EL (cell line): ENCODE measurements around the gene CDNF.
"Not testable (repeated sequence)": the region's sequence is repeated elsewhere in the genome, so short reads cannot be mapped to it uniquely, and the experiment has no call there.

Experiments
- DNase-seq: peaks from one replicate; pipeline ENCODE4 v3.0.0-alpha.2; 2016

Gene CDNF

DNA sequence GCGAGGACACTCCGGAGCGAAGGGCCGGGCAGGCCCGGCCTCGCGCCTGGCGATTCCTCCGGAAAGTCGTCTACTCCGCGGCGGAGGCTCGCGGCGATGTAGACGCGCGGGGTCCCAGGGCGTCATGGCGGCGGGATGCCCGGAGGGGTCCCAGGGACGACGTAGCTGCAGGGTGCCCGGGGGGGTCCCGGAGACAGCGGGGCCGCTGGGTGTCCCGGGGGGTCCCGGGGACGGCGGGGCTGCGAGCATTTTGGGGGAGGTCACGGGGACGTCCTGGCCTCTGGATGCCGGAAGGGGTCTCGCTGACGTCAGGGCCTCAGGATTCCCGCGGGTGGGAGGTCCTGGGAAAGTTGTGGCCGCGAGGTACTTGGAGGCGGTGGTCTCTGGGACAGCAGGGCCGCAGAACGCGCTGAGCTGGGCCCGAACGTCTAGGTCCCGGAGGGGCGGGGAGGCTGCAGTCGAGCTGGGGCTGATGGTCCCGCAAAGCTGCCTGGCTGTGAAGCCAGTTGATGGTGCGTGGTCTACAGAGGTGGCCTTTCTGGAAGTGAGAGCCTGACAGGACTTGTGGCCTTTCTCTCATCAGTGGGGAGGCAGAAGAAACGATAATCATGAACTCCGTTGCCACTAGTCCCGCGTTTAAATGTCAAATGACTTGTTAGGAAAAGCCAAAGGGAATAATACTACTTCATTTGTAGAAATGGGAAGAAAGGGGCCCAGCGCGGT is 906 bp upstream of the CDNF start:
- peak; percentile 24 for DNase-seq

DNA sequence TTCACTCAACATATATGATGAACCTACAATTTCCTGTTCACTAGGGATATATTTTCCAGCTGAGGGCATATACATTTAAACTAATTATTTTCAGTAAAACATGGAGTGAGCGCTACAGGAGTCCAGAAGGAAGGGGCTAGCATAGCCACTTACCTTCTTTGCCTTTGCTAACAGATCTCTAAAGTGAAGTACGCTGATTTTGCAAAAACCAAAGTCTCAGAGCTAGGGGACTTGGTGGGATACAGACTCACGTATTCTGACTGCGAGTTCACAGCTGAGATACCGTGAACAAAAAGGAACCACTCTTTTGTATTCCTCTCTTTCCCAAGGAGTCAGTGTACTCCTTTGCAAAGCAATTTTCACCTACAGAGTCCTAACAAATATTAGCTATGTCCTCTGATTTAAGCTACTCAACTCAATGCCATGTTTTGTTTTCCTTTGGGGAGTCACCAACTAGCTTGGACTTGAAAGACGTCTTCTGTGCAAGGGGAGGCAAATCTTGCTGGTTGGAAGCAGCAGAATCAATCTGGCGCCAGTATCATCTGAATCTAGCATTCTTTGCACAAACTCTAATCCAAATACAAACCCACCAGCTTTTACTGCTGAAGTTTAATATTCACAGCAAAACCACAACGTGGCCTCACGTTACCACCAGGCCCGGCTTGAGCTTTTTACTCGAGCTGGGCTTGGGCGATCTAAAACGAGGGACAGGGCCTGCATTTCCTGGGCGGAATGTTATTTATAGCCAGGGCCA is 657 bp downstream of the CDNF start:
- DNase-seq = no peak

DNA sequence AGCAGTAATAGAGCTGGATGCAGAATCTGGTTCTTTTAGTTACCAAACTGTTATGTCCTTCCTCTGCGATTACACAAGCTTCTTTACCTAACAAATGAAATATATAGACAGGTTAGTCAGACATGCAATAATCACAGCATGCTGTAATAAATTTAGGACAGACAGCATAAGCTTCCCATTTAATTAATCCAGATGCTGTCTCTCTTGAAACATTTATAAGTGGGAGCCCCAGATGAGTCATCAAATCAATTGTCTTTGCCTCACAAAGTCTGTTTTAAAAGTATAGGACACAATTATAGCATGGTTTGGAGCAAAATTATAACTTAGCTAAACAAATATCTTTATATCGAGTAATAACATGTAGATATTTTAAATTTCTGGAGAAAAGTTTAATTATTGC is 1.6 kb downstream of the CDNF start:
- no peak for DNase-seq

DNA sequence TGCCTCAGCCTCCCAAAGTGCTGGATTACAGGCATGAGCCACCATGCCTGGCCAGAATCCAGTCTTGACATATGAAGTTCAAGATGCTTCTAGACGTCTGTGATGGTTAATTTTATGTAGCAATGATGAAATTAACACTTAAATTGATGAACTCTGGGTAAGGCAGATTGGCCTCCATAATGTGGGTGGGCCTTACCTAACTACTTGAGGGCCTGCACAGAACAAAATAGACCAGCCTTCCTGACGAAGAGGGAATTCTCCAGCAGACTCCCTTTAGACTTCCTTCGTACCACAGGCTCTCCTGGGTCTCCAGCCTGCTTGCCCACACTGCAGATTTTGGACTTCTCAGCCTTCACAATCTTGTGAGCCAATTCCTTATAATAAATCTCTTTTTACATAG is 4.7 kb downstream of the CDNF start:
- no peak for DNase-seq

DNA sequence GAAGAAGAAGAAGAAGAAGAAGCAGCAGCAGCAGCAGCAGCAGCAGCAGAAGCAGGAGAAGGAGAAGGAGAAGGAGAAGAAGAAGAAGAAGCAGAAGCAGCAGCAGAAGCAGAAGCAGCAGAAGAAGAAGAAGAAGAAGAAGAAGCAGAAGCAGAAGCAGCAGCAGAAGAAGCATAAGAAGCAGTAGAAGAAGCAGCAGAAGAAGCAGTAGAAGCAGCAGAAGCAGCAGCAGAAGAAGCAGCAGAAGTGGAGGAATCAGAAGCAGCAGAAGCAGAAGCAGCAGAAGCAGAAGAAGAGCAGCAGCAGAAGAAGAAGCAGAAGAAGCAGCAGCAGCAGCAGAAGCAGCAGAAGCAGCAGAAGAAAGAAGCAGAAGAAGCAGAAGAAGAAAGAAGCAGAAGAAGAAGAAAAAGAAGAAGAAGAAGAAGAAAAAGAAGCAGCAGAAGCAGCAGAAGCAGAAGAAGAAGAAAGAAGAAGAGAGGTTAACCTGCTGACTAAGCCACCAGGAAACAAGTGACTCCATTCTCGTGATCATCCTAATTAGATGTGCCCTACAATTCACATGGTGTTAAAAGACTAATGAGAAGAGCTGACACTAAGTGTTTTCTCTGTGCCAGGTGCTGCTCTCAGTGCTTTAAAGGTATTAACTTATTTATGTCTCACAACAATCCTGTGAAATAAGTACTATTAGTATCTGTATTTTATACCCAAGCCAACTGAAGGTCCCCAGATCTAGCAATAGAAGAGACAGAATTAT is 11.6 kb downstream of the CDNF start:
- DNase-seq = no peak

DNA sequence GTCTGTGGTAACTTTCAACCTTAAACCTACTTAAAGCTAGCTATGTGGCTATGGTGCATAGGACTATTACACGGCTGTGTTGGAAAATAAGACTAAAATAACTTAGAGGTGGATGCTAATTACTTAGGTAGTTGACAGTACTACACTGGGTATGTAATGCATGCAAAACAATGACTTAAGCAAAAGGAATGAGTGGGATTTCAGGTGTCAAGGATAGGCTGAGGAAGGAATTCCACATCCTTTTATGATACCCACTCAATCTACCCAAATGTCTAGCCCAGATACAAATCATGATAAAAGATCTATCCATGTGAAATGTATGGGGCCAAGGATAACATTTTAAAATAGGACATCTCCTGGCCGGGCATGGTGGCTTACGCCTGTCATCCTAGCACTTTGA is 13.9 kb downstream of the CDNF start:
- no peak for DNase-seq

DNA sequence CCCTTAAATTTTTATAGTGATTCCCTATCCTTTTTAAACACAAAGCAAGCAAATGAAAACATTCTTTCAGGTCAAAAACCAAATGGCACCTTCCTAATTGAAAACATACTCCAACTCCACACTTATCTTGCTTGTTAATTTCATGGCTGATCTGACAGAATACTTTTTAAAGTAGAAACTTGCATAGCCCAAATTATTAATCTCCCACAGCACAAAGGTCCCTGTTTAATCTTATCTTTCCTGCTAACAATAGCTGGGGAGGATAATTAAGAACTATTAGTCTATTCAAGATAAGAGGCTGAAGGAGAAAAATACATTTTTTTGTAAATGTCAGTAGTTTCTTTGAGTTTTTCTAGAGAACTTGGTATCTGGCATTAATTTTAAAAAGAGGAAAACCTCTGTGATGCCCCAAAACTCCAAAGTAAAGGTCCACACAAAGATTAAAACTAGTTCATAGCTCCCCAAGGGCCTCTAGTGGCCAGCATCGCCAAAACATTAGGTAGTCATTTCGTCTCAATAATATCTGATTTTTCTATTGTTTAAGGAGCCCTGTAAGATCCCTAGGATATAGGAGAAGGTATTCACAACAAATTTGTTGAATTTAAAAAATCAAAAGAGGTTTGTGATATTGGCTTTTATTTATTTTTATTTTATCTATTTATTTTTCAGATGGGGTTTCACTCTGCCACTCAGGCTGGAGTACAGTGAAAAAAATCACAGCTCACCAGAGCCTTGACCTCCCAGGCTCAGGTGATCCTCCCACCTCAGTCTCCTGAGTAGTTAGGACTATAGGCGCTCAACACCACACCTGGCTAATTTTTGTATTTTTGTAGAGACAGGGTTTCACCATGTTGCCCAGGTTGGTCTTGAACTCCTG is 14.7 kb downstream of the CDNF start:
- peak; percentile 56 for DNase-seq

DNA sequence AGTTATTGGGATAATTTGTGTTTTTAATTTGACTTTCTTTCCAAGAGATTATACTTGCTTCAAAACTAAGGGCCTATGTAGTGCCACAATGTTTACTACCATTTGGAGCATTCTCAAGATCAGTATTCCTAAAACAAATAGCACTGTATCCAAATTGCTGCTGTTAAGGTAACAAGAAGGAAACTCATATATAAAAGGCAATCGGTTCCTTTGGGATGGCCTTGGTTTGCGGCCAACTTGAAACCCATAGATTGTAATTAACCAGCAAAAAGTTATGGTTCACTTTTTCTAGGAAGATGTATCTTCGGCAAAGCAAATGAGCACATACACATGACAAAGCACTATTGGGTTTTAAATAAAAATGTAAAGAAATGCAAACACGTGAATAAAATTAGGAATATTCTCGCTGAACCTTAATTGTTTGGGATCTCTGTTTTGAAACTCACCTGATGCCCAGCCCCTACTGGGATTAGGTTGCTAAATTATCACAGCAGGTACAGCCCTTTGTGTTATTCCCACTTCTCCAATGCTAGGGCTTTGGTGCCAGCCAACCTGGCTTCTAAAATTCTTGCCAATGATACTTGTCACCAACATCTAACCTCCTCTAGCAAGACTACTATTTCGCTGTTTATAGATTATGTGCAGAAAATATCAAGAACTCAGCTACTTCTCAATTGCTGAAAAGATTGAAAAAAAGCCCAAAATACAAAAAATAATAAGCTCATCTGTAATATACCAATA is 16.0 kb downstream of the CDNF start:
- no peak for DNase-seq

DNA sequence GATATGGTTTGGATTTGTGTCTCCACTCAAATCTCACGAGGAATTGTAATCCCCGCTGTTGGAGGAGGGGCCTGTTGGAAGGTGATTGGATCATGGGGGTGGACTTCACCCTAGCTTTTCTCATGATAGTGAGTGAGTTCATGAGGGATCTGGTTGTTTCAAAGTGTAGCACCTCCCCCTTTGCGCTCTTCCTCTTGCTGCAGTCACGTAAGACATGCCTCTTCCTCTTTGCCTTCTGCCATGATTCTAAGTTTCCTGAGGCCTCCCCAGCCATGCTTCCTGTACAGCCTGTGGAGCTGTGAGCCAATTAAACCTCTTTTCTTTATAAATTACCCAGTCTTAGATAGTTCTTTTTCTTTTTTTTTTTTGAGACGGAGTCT is 17.1 kb downstream of the CDNF start:
- DNase-seq = no peak

DNA sequence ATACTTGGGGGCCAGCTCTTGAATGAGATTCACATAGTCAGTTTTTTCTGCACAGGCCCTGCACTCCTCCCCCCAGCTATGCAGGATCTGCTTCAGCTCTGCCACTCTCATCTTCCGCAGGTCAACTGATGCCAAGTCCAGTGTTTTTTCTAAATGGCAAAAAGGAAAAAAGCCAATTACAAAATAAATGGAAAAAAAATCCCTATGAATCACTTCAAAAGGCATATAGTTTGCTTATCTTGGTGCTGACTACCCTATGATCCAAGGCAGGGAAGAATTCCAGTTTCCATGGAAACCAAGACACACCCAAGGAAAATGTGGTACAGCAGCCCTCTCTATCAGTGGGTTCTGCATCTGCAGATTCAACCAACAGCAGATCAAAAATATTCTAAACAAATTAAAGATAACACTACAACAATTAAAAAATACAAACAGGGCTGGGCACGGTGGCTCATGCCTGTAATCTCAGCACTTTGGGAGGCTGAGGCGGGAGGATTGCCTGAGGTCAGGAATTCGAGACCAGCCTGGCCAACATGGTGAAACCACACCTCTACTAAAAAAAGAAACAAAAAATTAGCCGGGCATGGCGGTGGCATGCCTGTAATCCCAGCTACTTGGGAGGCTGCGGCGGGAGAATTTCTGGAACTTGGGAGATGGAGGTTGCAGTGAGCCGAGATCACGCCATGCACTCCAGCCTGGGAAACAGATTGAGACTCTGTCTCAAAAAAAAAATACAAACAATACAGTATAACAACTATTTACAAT is 17.6 kb downstream of the CDNF start:
- peak; percentile 87 for DNase-seq

DNA sequence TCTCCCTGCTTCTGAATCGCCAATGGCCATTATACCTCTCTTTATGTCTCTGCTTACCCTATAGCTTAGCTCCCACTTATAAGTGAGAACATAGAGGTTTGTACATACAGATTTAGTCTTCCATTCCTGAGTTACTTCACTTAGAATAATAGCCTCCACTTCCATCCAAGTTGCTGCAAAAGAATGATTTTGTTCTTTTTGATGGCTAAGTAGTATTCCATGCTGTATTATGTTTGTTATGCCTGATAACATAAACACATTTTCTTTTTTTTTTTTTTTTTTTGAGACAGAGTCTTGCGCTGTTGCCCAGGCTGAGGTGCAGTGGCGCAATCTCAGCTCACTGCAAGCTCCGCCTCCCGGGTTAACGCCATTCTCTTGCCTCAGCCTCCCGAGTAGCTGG is 21.1 kb downstream of the CDNF start:
- DNase-seq = not testable (repeated sequence)

DNA sequence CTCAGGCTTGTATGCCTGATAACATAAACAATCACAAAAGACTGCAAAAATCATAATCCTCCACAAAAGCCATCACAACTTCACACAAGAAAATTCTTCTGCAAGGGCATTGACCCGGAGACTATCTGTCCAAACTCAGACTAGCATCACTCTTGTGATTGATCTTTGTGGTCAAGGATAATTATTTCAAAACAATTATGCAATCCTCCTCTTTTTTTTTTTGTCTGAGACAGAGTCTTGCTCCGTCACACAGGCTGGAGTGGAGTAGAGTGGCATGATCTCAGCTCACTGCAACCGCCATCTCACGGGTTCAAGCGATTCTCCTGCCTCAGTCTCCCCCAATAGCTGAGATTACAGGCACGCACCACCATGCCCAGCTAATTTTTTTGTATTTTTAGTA is 22.2 kb downstream of the CDNF start:
- DNase-seq = no peak

DNA sequence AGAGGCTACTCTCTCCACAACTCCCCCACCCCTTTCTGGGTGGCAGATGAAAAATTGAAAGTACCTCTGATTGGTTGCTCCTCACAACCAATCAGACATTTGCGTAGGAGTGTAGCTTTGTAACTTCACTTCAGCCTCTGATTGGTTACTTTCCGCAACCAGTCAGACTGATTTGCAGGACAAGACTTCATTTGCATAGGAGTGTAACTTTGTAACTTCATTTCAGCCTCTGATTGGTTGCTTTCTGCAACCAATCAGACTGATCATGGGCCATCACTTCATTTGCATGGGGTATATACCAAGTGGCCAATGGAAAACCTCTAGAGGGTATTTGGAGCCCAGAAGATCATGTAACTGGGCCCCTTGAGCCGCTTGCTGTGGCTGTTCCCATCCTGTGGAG is 25.6 kb downstream of the CDNF start:
- DNase-seq = peak; percentile 9

DNA sequence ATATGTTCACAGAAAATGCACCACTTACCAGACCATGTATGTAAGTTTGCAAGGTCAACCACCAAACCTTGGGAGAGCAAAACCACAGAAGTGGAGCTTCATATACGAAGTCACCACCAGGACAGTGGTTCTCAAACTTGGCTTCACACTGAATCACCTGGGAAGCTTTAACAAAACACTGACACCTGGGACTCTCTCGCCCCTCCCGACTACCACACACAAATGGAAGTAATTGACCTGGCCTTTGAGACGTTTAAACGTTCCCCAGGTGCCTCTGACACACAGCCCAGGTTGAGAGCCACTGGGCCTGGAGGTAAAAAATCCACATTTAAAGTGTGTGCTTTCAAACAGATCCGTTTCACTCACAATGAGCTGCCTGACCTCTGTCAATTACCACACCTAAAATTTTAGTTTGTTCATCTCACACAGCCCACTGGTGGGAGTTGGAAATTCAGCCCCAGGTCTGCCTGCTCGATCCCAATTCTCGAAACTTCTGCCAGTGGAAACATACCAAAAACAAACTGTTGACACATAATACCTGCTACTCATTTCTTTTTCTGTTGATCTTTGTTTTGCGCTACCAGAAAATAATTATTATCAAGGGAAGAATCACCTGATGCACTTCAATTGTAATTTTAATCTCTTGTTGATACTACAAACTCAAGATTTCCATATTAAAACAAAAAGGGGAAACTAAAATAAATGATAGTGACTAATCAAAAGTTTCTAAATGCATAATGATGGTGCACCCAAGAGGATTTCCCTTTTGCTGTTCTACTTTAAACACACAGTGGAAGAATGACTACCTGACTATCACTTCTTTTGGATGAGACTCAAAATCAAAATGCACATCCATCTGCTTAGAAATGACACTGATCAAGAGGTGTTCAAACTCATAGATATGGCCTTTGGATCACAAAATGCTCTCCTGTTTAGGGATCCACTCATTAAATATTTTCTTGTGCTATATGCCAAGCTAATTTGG is 26.6 kb downstream of the CDNF start:
- DNase-seq = no peak

DNA sequence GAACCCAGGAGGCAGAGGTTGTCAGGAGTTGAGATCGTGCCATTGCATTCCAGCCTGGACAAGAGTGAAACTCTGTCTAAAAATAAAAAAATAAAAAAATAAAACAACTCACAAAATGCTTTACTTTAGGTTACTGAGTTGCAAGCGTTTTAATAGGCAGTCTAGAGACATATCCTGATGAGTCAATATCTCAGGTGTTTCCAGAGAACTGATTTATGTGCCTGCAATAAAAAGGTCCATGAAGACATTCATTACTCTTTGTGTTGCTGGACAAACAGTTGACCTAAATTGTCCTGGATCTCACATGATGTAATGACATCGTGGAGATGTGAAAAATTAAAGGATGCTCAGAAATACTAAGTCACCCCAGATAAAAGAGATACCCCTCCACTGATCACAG is 31.5 kb downstream of the CDNF start:
- DNase-seq = no peak

DNA sequence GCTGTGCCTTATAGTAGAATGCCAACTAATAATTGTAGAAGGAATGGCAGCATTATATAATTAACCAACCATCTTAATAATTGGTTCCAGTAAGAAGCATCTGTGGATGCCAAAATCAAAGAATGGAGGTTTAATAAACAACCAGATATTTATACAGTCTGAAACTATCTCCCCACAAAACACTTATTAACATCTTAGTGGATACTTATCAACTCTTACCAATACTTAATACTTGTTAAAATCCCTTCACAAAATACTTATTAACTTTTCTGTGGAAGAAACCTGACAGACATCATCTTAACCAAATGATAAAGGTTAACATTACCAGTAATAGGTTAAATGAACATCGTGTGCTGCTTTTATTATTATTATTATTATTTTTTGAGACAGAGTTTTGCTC is 34.0 kb downstream of the CDNF start:
- no peak for DNase-seq

DNA sequence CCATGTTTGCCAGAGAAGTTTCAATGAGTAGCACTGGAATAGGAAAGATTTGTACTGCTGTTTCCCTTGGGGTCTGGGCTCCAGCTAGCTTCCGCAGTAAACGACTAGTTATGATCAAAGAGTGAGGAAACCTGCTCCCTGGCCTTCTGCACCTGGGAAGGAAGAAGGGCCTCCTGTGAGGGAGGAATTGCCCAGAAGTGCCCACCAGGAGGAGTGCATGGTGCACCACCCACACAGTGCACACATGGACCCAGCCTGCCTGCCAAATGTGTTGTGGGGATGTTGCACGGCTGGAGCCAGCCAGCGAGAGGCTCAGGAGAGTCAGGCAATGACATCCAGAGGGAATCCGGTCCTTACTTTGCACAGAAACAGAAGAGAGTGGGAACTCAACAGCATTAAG is 36.1 kb downstream of the CDNF start:
- DNase-seq = no peak

DNA sequence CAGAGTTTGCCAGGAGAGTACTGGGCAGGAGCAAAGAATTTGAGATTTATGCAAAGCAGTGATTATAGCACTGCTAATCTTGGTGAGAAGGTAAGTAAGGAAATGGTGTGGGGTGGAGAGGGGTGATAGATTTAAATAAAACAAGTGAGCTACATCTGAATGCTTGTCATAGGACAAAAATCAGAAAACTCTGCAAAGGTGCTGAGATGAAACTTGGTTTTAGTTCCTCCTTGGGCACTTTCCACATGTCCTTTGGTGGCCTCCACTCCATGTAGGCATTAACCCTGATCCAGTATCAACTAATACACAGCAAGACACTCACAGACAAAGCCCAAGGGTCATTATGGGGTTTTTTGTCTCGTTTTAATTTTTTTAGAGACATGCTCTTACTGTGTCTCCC is 37.4 kb downstream of the CDNF start:
- no peak for DNase-seq

DNA sequence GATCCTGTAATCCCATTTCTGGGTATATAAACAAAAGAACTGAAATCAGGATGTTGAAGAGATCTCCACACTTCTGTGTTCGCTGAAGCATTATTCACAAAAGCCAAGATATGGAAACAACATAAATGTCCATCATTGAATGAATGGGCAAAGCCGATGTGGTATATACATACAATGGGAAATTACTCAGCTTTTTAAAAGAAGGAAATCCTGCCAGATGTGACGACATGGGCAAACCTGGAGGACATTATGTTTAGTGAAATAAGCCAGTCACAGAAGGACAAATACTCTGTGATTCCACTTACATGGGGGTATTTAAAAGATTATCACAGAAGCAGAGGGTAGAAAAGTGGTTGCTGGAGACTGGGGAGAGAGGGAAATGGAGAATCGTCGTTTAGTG is 39.2 kb downstream of the CDNF start:
- no peak for DNase-seq

DNA sequence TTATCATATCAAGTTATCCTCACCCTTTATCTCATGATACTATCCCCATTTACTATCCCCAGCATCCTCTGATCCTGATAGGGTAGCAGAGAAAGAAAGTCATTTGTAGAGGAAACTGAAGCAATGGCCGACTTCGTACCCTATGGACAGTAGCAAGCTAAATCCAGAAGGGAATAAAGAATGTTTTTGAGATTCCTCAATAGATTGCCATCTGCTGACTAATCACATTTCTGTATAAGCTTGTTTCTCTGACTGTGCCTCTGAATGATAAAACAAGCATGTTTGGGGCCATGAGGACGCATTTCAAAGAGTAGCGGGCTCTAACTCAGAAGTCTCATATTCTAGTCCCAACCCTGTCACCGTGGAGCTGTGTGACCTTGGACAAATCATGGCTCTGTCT is 49.9 kb downstream of the CDNF start:
- DNase-seq = peak; percentile 39
